Pancreas (tissue), 10 donors: ENCODE data around the gene RTTN. TPM values are rescaled to one million over a fixed set of nuclear protein-coding genes. Genes with fewer than 3 reads are reported as not detected.

ENCODE experiments used
- ATAC-seq, 4 donors: fragments of 200-7000 bp; cut with Tn5 transposase; one replicate each; pipeline versions ENCODE4 v1.8.0 to v1.9.1; 2020; ENCODE audit warnings: mild to moderate bottlenecking in 4 of 4, moderate library complexity in 4 of 4
- DNase-seq, 6 donors: peaks; one replicate each; pipeline ENCODE4 v3.0.0-alpha.2; 2020
- FAIRE-seq: peaks from 2 replicates; lab custom pipeline; 2012; peaks lifted over from hg19 to GRCh38; lab: Jason Lieb, UNC
- H3K27ac ChIP-seq, 4 donors: fragments of 200-600 bp; sonication (generic); 1 replicate in 3 of 4; 2 replicates in 1 of 4; pipeline versions ENCODE4 v1.5.0 to v1.8.0; 2020
- H3K27me3 ChIP-seq, 4 donors: fragments of 200-600 bp; one replicate each; pipeline ENCODE4 v1.8.0; 2021
- H3K36me3 ChIP-seq, 3 donors: fragments of 200-600 bp; sonication (generic) in 1 of 3; one replicate each; pipeline versions ENCODE4 v1.5.0 to v1.8.0; 2020 to 2021
- H3K4me1 ChIP-seq, 3 donors: fragments of 200-600 bp; one replicate each; pipeline ENCODE4 v1.8.0; 2021
- H3K4me3 ChIP-seq, 4 donors: fragments of 200-600 bp; sonication (generic) in 2 of 4; one replicate each; pipeline versions ENCODE4 v1.5.0 to v1.8.0; 2020 to 2021
- H3K9me3 ChIP-seq, 4 donors: fragments of 200-600 bp; one replicate each; pipeline ENCODE4 v1.8.0; 2021
- CTCF ChIP-seq, 4 donors: fragments of 200-600 bp; sonication (generic) in 3 of 4; IDR thresholded peaks; one replicate each; pipeline versions ENCODE4 v1.5.0 to v1.8.0; 2021; ENCODE audit warnings: antibody characterized with exemption in 4 of 4
- WGBS, 2 donors: extraction: QIAGEN DNeasy Blood & Tissue Kit; methylation state at CpG; one replicate each; pipeline ENCODE4 v1.1.7; 2013; 5-methylcytosine and 5-hydroxymethylcytosine counted together
- intact Hi-C, 3 donors: fragments of 100-400 bp; cut with DNase I; formaldehyde crosslinking; loops; one replicate each; pipeline versions ENCODE4 v1.11.1 to v1.14.2; 2022
- polyA plus RNA-seq, 2 donors: library from polyadenylated mRNA; stranded (reverse); fragments of 200-250 nt; gene quantifications; one replicate each; pipeline ENCODE4 v1.2.3, GENCODE V29; 2013
- total RNA-seq, 6 donors: library from RNA; stranded (reverse); fragmentation: NEBNext Ultra II Directional in 4 of 6; extraction: Animal tissue kit (Norgen Biotek cat#: 25700) in 4 of 6; gene quantifications; one replicate each; pipeline versions ENCODE4 v1.2.1 to v1.2.4, GENCODE V29; 2021 to 2023
- donor health status: healthy with polysubstance abuse.
- donor health status: DM: no; HTN: no; CAD: no; lungs with moderate emphysema.
- donor health status: DM: no; HTN: no; CAD: no.
- donor health status: control.
- donor health status: control.
- donor health status: Bipolar disorder and iron deficiency.
- donor health status: DM: yes; HTN: yes; CAD: no.
- donor health status: DM: no; HTN: no; CAD: no.
- donor health status: DM: no; HTN: no; CAD: no.
- donor health status: DM: yes; HTN: yes; CAD: no.

Gene RTTN
- total and polyA plus RNA-seq, 8 donors: 2.5 to 7.2 (median 4.5) TPM

GRCh38 chr18:69963196-69963595 lies 242.3 kb downstream of the RTTN start:
- FAIRE-seq: no peak

GRCh38 chr18:69961718-69962117 lies 243.8 kb downstream of the RTTN start:
- intact Hi-C loops: no loop called here
- no peak for TF ChIP-seq CTCF (IDR thresholded peaks at IDR 0.05)
- H3K27me3 ChIP-seq: no peaks in the 10 kb centered on the region
- FAIRE-seq (no peak), DNase-seq (no peak), ATAC-seq (no peak)
- H3K9me3 ChIP-seq: no peaks in the 10 kb centered on the region
- no peak overlapping the region for H3K4me3 ChIP-seq
- no peak overlapping the region for H3K27ac ChIP-seq
- no peaks in the 10 kb centered on the region for H3K36me3 ChIP-seq
- 96 to 98% methylated on average over 3 of the region's 3 CpGs for WGBS, 2 donors
- H3K4me1 ChIP-seq: no peaks in the 10 kb centered on the region

More at GRCh38 chr18:69963196-69963595, 242.3 kb downstream of the RTTN start:
- WGBS, 2 donors: 91 to 94% methylated on average over 4 of the region's 4 CpGs
- intact Hi-C loops: no loop called here
- Histone ChIP-seq H3K27me3 (no peaks in the 10 kb centered on the region), H3K4me1 (no peaks in the 10 kb centered on the region), H3K9me3 (no peaks in the 10 kb centered on the region), H3K36me3 (no peaks in the 10 kb centered on the region), H3K4me3 (no peak overlapping the region), H3K27ac (no peak overlapping the region)
- no peak for TF ChIP-seq CTCF (IDR thresholded peaks at IDR 0.05)
- no peak for ATAC-seq
- DNase-seq: no peak

DNA sequence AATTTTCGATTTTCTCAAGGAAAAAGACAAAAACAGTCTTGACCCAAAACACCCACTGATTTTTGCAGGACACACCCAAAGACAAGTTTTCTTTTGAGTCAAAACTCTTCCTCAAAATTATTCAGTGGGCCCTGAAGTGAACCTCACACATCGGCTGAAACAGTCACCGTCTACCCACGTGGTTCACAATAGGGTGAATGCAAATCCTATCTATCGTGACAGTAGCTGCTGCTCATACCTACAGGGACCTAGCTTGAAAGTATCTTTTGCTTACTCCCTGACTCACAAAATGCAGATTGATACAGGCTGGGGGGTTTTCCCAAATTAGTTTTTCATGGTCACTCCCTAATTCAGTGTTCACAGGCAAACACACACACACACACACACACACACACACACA lies 247.1 kb downstream of the RTTN start:
- ATAC-seq (no peak), FAIRE-seq (no peak), DNase-seq (no peak)
- no peak overlapping the region for H3K4me3 ChIP-seq
- H3K9me3 ChIP-seq: no peaks in the 10 kb centered on the region
- no peak overlapping the region for H3K27ac ChIP-seq
- intact Hi-C loops: no loop called here
- TF ChIP-seq CTCF (IDR thresholded peaks at IDR 0.05): no peak
- no peaks in the 10 kb centered on the region for H3K4me1 ChIP-seq
- H3K27me3 ChIP-seq: no peaks in the 10 kb centered on the region
- no peaks in the 10 kb centered on the region for H3K36me3 ChIP-seq
- 91 to 92% methylated on average over 5 of the region's 5 CpGs for WGBS, 2 donors

GRCh38 chr18:69957747-69958146 lies 247.7 kb downstream of the RTTN start:
- ATAC-seq: no peak
- Histone ChIP-seq H3K4me1 (no peaks in the 10 kb centered on the region), H3K27me3 (no peaks in the 10 kb centered on the region), H3K4me3 (no peak overlapping the region), H3K9me3 (no peaks in the 10 kb centered on the region), H3K36me3 (no peaks in the 10 kb centered on the region), H3K27ac (no peak overlapping the region)
- TF ChIP-seq CTCF (IDR thresholded peaks at IDR 0.05): no peak
- WGBS, 2 donors: 90 to 93% methylated on average over 3 of the region's 3 CpGs
- DNase-seq: no peak
- intact Hi-C loops: no loop called here
- no peak for FAIRE-seq

- Histone ChIP-seq H3K36me3 (no peaks in the 10 kb centered on the region), H3K4me3 (no peak overlapping the region), H3K4me1 (no peaks in the 10 kb centered on the region), H3K27me3 (no peaks in the 10 kb centered on the region), H3K9me3 (no peaks in the 10 kb centered on the region), H3K27ac (no peak overlapping the region)
- 73 to 74% methylated on average over 20 of the region's 20 CpGs for WGBS, 2 donors
- DNase-seq: no peak
- intact Hi-C loops: no loop called here
- no peak for TF ChIP-seq CTCF (IDR thresholded peaks at IDR 0.05)
- FAIRE-seq: no peak
- ATAC-seq: no peak
Measured at GRCh38 chr18:69956665-69957620, 248.5 kb downstream of the RTTN start.
